SK-N-SH (cell line): ENCODE data around the gene PRDM7.

ENCODE experiments used
- EP300 ChIP-seq, 2 experiments: IDR thresholded peaks; 2 replicates each; pipeline versions ENCODE4 v1.4.0 to v1.6.1; 2012; ENCODE audit warnings: borderline replicate concordance in 1 of 2, low read depth in 1 of 2, low read length in 1 of 2
- POLR2AphosphoS5 ChIP-seq: IDR thresholded peaks from 2 replicates; pipeline ENCODE4 v1.6.1; 2012; ENCODE audit warnings: low read depth, low read length
- RAD21 ChIP-seq: IDR thresholded peaks from 2 replicates; pipeline ENCODE4 v1.6.1; 2012; ENCODE audit warnings: mild to moderate bottlenecking, low read length

- TF ChIP-seq EP300 (IDR thresholded peaks at IDR 0.05; ENCODE audit: borderline replicate concordance in 1 of 2, low read depth in 1 of 2, low read length in 1 of 2) = no peak
- TF ChIP-seq RAD21 = no peak
- no peak for TF ChIP-seq POLR2AphosphoS5
These were observed 67.8 kb downstream of the PRDM7 start for GRCh38 chr16:90009172-90009899.
